HCT116 (cell line): ENCODE results near the gene CEP112. TPM values are rescaled to one million over a fixed set of nuclear protein-coding genes. Genes with fewer than 3 reads are reported as not detected.

Experiments used
- ATAC-seq: fragments of 200-7000 bp; cut with Tn5 transposase; 2 replicates; pipeline ENCODE4 v1.9.1; 2020; ENCODE audit warnings: mild to moderate bottlenecking, moderate library complexity
- BruUV-seq: library from RNA; stranded (reverse); fragments of 400-500 nt; replicated peaks from 2 replicates; lab custom pipeline; 2021; lab: Mats Ljungman, UMichigan
- CTCF ChIA-PET: fragments of 300-600 bp; sonication (Branson Sonifier 250); formaldehyde crosslinking; loops from one replicate; lab custom pipeline; 2021; ENCODE audit warnings: antibody characterized with exemption; lab: Charles Lee
- POLR2A ChIA-PET: fragments of 300-600, 350-600 bp; sonication (Branson Sonifier 250); formaldehyde crosslinking; loops from one replicate; lab custom pipeline; 2021; ENCODE audit warnings: antibody characterized with exemption; lab: Charles Lee
- RAD21 ChIA-PET, 2 experiments: fragments of 300-600 bp; sonication (Branson Sonifier 250); formaldehyde crosslinking; loops; one replicate each; lab custom pipeline; 2023; ENCODE audit warnings: low total read pairs in 2 of 2; ENCODE audit not compliant: uncharacterized antibody in 2 of 2, unreplicated experiment in 2 of 2, low non-redundant PET in 1 of 2; lab: Charles Lee
- DNase-seq: peaks from one replicate; pipeline ENCODE4 v3.0.0-alpha.2; 2010; ENCODE audit warnings: low read depth, low spot score
- H2AFZ ChIP-seq: fragments of 200-600 bp; shearing (Covaris generic), sonication (generic); 2 replicates; pipeline ENCODE4 v1.6.1; 2017; ENCODE audit warnings: low read depth, mixed run types, mixed read lengths, antibody characterized with exemption, low read length; ENCODE audit not compliant: poor library complexity, severe bottlenecking
- H3K27ac ChIP-seq: 2 replicates; pipeline ENCODE4 v1.5.1; 2012; ENCODE audit warnings: low read depth, low read length
- H3K27me3 ChIP-seq: fragments of 200-600 bp; sonication (generic); 2 replicates; pipeline ENCODE4 v1.6.1; 2016; ENCODE audit warnings: mixed run types, low read length, mixed read lengths; ENCODE audit not compliant: insufficient read depth
- H3K36me3 ChIP-seq, 2 experiments: fragments of 200-500 bp in 1 of 2; fragments of 200-600 bp in 1 of 2; sonication (Bioruptor generic) in 1 of 2; sonication (generic) in 1 of 2; 2 replicates each; pipeline versions ENCODE4 v1.5.1 to v1.6.1; 2014 to 2016; ENCODE audit warnings: low read length in 2 of 2, inconsistent platforms in 1 of 2, mixed read lengths in 1 of 2, mixed run types in 1 of 2; ENCODE audit not compliant: insufficient read depth in 2 of 2, control insufficient read depth in 1 of 2
- H3K4me1 ChIP-seq, 2 experiments: fragments of 200-600 bp in 1 of 2; sonication (generic) in 1 of 2; 2 replicates each; pipeline versions ENCODE4 v1.5.1 to v1.6.1; 2012 to 2017; ENCODE audit warnings: low read length in 2 of 2, inconsistent platforms in 1 of 2, mild to moderate bottlenecking in 1 of 2, mixed read lengths in 1 of 2, mixed run types in 1 of 2, moderate library complexity in 1 of 2; ENCODE audit not compliant: insufficient read depth in 2 of 2, control insufficient read depth in 1 of 2
- H3K4me2 ChIP-seq: fragments of 200-600 bp; sonication (generic); 2 replicates; pipeline ENCODE4 v1.6.1; 2017; ENCODE audit warnings: mixed run types, low read length, mixed read lengths
- H3K4me3 ChIP-seq, 2 experiments: fragments of 200-600 bp in 1 of 2; sonication (generic) in 1 of 2; replicated peaks in 1 of 2; 2 replicates each; pipeline ENCODE4 v1.5.1; 2011 to 2016; ENCODE audit warnings: low read length in 2 of 2, control low read depth in 1 of 2, low read depth in 1 of 2, mild to moderate bottlenecking in 1 of 2, mixed read lengths in 1 of 2, mixed run types in 1 of 2
- H3K79me2 ChIP-seq: fragments of 200-600 bp; sonication (generic); 2 replicates; pipeline ENCODE4 v1.6.1; 2017; ENCODE audit warnings: mild to moderate bottlenecking, mixed run types, low read length, moderate library complexity, mixed read lengths; ENCODE audit not compliant: insufficient read depth
- H3K9ac ChIP-seq: fragments of 200-600 bp; sonication (generic); 2 replicates; pipeline ENCODE4 v1.6.1; 2016; ENCODE audit warnings: low read length, mixed read lengths
- H3K9me2 ChIP-seq: fragments of 200-600 bp; sonication (generic), shearing (Covaris generic); 2 replicates; pipeline ENCODE4 v1.6.1; 2017; ENCODE audit warnings: mixed run types, mild to moderate bottlenecking, moderate library complexity; ENCODE audit not compliant: insufficient read depth
- H3K9me3 ChIP-seq, 2 experiments: fragments of 200-500 bp in 1 of 2; fragments of 200-600 bp in 1 of 2; sonication (Bioruptor generic) in 1 of 2; sonication (generic) in 1 of 2; 2 replicates each; pipeline ENCODE4 v1.6.1; 2014 to 2017; ENCODE audit warnings: low read length in 2 of 2, mixed read lengths in 2 of 2, inconsistent platforms in 1 of 2, low read depth in 1 of 2, mild to moderate bottlenecking in 1 of 2, mixed run types in 1 of 2, moderate library complexity in 1 of 2; ENCODE audit not compliant: control insufficient read depth in 1 of 2, insufficient read depth in 1 of 2
- H4K20me1 ChIP-seq: fragments of 200-600 bp; sonication (generic), shearing (Covaris generic); 2 replicates; pipeline ENCODE4 v1.6.1; 2017; ENCODE audit warnings: mixed run types, mild to moderate bottlenecking, moderate library complexity; ENCODE audit not compliant: insufficient read depth
- ATF3 ChIP-seq: IDR thresholded peaks from 2 replicates; pipeline ENCODE4 v1.6.1; 2012
- CBX3 ChIP-seq: IDR thresholded peaks from 2 replicates; pipeline ENCODE4 v1.6.1; 2012; ENCODE audit warnings: low read depth
- CEBPB ChIP-seq: IDR thresholded peaks from 2 replicates; pipeline ENCODE4 v1.6.1; 2012; ENCODE audit warnings: low read depth
- CTCF ChIP-seq, 3 experiments: fragments of 200-600 bp in 1 of 3; sonication (generic) in 1 of 3; IDR thresholded peaks in 2 of 3; conservative IDR thresholded peaks in 1 of 3; 2 replicates each; pipeline ENCODE4 v1.5.1; 2012 to 2017; ENCODE audit warnings: low read depth in 2 of 3, low read length in 2 of 3, antibody characterized with exemption in 1 of 3, borderline replicate concordance in 1 of 3, control low read depth in 1 of 3, mild to moderate bottlenecking in 1 of 3, mixed read lengths in 1 of 3, mixed run types in 1 of 3, moderate library complexity in 1 of 3; ENCODE audit not compliant: insufficient read depth in 1 of 3
- EZH2 ChIP-seq: fragments of 200-600 bp; sonication (generic); IDR thresholded peaks from 2 replicates; pipeline ENCODE4 v1.6.1; 2017; ENCODE audit warnings: antibody characterized with exemption, mixed run types
- EZH2phosphoT487 ChIP-seq: fragments of 200-600 bp; IDR thresholded peaks from 2 replicates; pipeline ENCODE4 v1.6.1; 2018; ENCODE audit warnings: antibody characterized with exemption, borderline replicate concordance
- FOSL1 ChIP-seq: IDR thresholded peaks from 2 replicates; pipeline ENCODE4 v1.6.1; 2012; ENCODE audit warnings: low read depth
- MAX ChIP-seq: IDR thresholded peaks from 2 replicates; pipeline ENCODE4 v1.6.1; 2012
- POLR2AphosphoS5 ChIP-seq: IDR thresholded peaks from 2 replicates; pipeline ENCODE4 v1.6.1; 2011; ENCODE audit warnings: mild to moderate bottlenecking, low read depth, low read length, moderate library complexity
- REST ChIP-seq: IDR thresholded peaks from 2 replicates; pipeline ENCODE4 v1.6.1; 2012; ENCODE audit warnings: low read depth
- SIN3A ChIP-seq: IDR thresholded peaks from 2 replicates; pipeline ENCODE4 v1.6.1; 2012; ENCODE audit warnings: low read depth
- SP1 ChIP-seq: IDR thresholded peaks from 2 replicates; pipeline ENCODE4 v1.6.1; 2012; ENCODE audit warnings: low read depth
- ZBTB33 ChIP-seq: IDR thresholded peaks from 2 replicates; pipeline ENCODE4 v1.6.1; 2011; ENCODE audit warnings: mild to moderate bottlenecking, low read length, moderate library complexity; ENCODE audit not compliant: insufficient replicate concordance; ENCODE audit errors: extremely low read depth
- intact Hi-C: fragments of 100-400 bp; cut with micrococcal nuclease; formaldehyde crosslinking; loops from 2 replicates; pipeline ENCODE4 v1.10.0; 2022
- total RNA-seq: library from RNA; stranded (reverse); gene quantifications from one replicate; pipeline ENCODE4 v1.2.1, GENCODE V29; 2021; ENCODE audit not compliant: unreplicated experiment

Gene CEP112
- total RNA-seq, 1 experiment from 2014 or later = 10.9 TPM

- POLR2A ChIA-PET = no interaction called here
- H4K20me1 ChIP-seq = no peaks in the 10 kb centered on the region
- no peaks in the 10 kb centered on the region for H3K9me2 ChIP-seq
- no peaks in the 10 kb centered on the region for H3K9me3 ChIP-seq
- H3K27ac ChIP-seq = no peak overlapping the region
- no peak overlapping the region for H3K9ac ChIP-seq
- RAD21 ChIA-PET = no interaction called here
- H3K4me1 ChIP-seq = peaks cover 20 to 41% of the 10 kb centered on the region in 2 experiments
- no peaks in the 10 kb centered on the region for H3K36me3 ChIP-seq
- CTCF ChIA-PET = no interaction called here
- TF ChIP-seq FOSL1 (no peak), SP1 (no peak), EZH2 (no peak), ZBTB33 (no peak), MAX (no peak), SIN3A (no peak), EZH2phosphoT487 (no peak), CEBPB (no peak), ATF3 (no peak), CBX3 (no peak), REST (no peak), CTCF (IDR thresholded peaks at IDR 0.05 in 2 of 3, conservative IDR thresholded peaks at IDR 0.05 in 1 of 3; ENCODE audit: borderline replicate concordance in 1 of 3, insufficient read depth in 1 of 3, low read depth in 2 of 3, low read length in 2 of 3) (no peak), POLR2AphosphoS5 (no peak)
- DNase-seq = no peak
- no peak for ATAC-seq
- BruUV-seq = no TSS peak
- no peak overlapping the region for H3K4me3 ChIP-seq
- H2AFZ ChIP-seq = no peak overlapping the region
- H3K79me2 ChIP-seq = no peaks in the 10 kb centered on the region
- H3K27me3 ChIP-seq = peaks cover 10% of the 10 kb centered on the region; the same call in 1 of the 2 replicates
- no peak overlapping the region for H3K4me2 ChIP-seq
- intact Hi-C loops = no loop called here
Observed at GRCh38 chr17:65754630-65755029, 437.3 kb downstream of the CEP112 start.
